SK-N-SH (cell line): ENCODE measurements around the gene CPNE2. TPM values are rescaled to one million over a fixed set of nuclear protein-coding genes. Genes with fewer than 3 reads are reported as not detected.

Source experiments
- CTCF ChIA-PET: fragments of 300-600, 350-600 bp; formaldehyde crosslinking; extraction: SDS; loops from one replicate; lab custom pipeline; 2021; lab: Yijun Ruan, JAX
- POLR2A ChIA-PET: fragments of 350-600 bp; sonication (Branson Sonifier 250); formaldehyde crosslinking; extraction: SDS; loops from one replicate; lab custom pipeline; 2020; ENCODE audit warnings: antibody characterized with exemption, inconsistent platforms; lab: Yijun Ruan, JAX
- DNase-seq: peaks from one replicate; pipeline ENCODE4 v3.0.0; 2012
- H2AFZ ChIP-seq: fragments of 200-600 bp; sonication (generic); 2 replicates; pipeline ENCODE4 v1.8.1; 2016; ENCODE audit warnings: antibody characterized with exemption, mild to moderate bottlenecking, low read depth
- H3F3A ChIP-seq: fragments of 200-600 bp; sonication (generic); replicated peaks from 2 replicates; pipeline ENCODE3; 2016; ENCODE audit warnings: antibody characterized with exemption, mild to moderate bottlenecking; ENCODE audit not compliant: insufficient read depth
- H3K27ac ChIP-seq, 2 experiments: fragments of 200-500 bp in 1 of 2; fragments of 200-600 bp in 1 of 2; sonication (Bioruptor generic) in 1 of 2; sonication (generic), shearing (Covaris generic) in 1 of 2; 2 replicates each; pipeline versions ENCODE4 v1.5.1 to v1.6.1; 2014 to 2016; ENCODE audit warnings: low read depth in 2 of 2, inconsistent platforms in 1 of 2, low read length in 1 of 2, mild to moderate bottlenecking in 1 of 2, mixed read lengths in 1 of 2
- H3K27me3 ChIP-seq: fragments of 200-600 bp; sonication (generic), shearing (Covaris generic); 2 replicates; pipeline ENCODE4 v1.6.1; 2016; ENCODE audit warnings: mixed run types; ENCODE audit not compliant: insufficient read depth
- H3K36me3 ChIP-seq, 2 experiments: fragments of 200-500 bp in 1 of 2; fragments of 200-600 bp in 1 of 2; sonication (Bioruptor generic) in 1 of 2; sonication (generic) in 1 of 2; replicated peaks in 1 of 2; 2 replicates each; pipeline versions ENCODE3 to v1.5.1; 2014 to 2016; ENCODE audit warnings: low read length in 1 of 2, mild to moderate bottlenecking in 1 of 2; ENCODE audit not compliant: insufficient read depth in 2 of 2, control insufficient read depth in 1 of 2
- H3K4me1 ChIP-seq, 2 experiments: fragments of 200-500 bp in 1 of 2; fragments of 200-600 bp in 1 of 2; sonication (Bioruptor generic) in 1 of 2; sonication (generic), shearing (Covaris generic) in 1 of 2; 2 replicates each; pipeline versions ENCODE4 v1.5.1 to v1.6.1; 2014 to 2016; ENCODE audit warnings: low read depth in 1 of 2, low read length in 1 of 2, mixed run types in 1 of 2; ENCODE audit not compliant: insufficient read depth in 2 of 2, control insufficient read depth in 1 of 2
- H3K4me2 ChIP-seq: fragments of 200-600 bp; sonication (generic), shearing (Covaris generic); 2 replicates; pipeline ENCODE4 v1.6.1; 2017; ENCODE audit warnings: mixed run types
- H3K4me3 ChIP-seq, 2 experiments: fragments of 200-500 bp in 1 of 2; fragments of 200-600 bp in 1 of 2; sonication (Bioruptor generic) in 1 of 2; sonication (generic), shearing (Covaris generic) in 1 of 2; 2 replicates each; pipeline versions ENCODE4 v1.5.1 to v1.8.1; 2014 to 2016; ENCODE audit warnings: low read depth in 2 of 2, inconsistent platforms in 1 of 2, low read length in 1 of 2, mild to moderate bottlenecking in 1 of 2, mixed read lengths in 1 of 2, moderate library complexity in 1 of 2
- H3K79me2 ChIP-seq: fragments of 200-600 bp; sonication (generic); 2 replicates; pipeline ENCODE4 v1.8.1; 2017; ENCODE audit warnings: mild to moderate bottlenecking; ENCODE audit not compliant: insufficient read depth
- H3K9ac ChIP-seq: fragments of 200-600 bp; sonication (generic); 2 replicates; pipeline ENCODE4 v1.6.1; 2017; ENCODE audit warnings: mixed run types
- H3K9me2 ChIP-seq: fragments of 200-600 bp; sonication (generic); 2 replicates; pipeline ENCODE4 v1.6.1; 2017; ENCODE audit warnings: mixed run types
- H3K9me3 ChIP-seq: fragments of 200-600 bp; sonication (generic); 2 replicates; pipeline ENCODE4 v1.6.1; 2017; ENCODE audit warnings: mixed run types, mild to moderate bottlenecking, moderate library complexity
- H4K20me1 ChIP-seq: fragments of 200-600 bp; sonication (generic); 2 replicates; pipeline ENCODE4 v1.6.1; 2017; ENCODE audit warnings: mild to moderate bottlenecking, mixed run types; ENCODE audit not compliant: insufficient read depth
- CHD2 ChIP-seq: fragments of 150-350 bp; IDR thresholded peaks from 2 replicates; pipeline ENCODE4 v1.6.1; 2018; ENCODE audit warnings: low read length; ENCODE audit not compliant: partially characterized antibody
- ELF1 ChIP-seq: IDR thresholded peaks from 2 replicates; pipeline ENCODE4 v1.4.0; 2012
- EZH2phosphoT487 ChIP-seq: fragments of 200-600 bp; sonication (generic); IDR thresholded peaks from 2 replicates; pipeline ENCODE4 v1.6.1; 2017; ENCODE audit warnings: low read depth, mixed run types, mild to moderate bottlenecking, antibody characterized with exemption, moderate library complexity, borderline replicate concordance
- FOSL2 ChIP-seq: IDR thresholded peaks from 2 replicates; pipeline ENCODE4 v1.4.0; 2012; ENCODE audit warnings: low read depth, mild to moderate bottlenecking, moderate library complexity, borderline replicate concordance
- FOXM1 ChIP-seq: IDR thresholded peaks from 2 replicates; pipeline ENCODE4 v1.4.0; 2012; ENCODE audit warnings: low read depth, mild to moderate bottlenecking
- GATA2 ChIP-seq: sonication (generic); formaldehyde crosslinking; IDR thresholded peaks from 2 replicates; pipeline ENCODE4 v1.5.0; 2020; ENCODE audit warnings: mild to moderate bottlenecking, missing genetic modification reagents
- IRF3 ChIP-seq: fragments of 150-350 bp; IDR thresholded peaks from 2 replicates; pipeline ENCODE4 v1.6.1; 2016; ENCODE audit warnings: mild to moderate bottlenecking, low read depth, low read length
- JUND ChIP-seq: IDR thresholded peaks from 2 replicates; pipeline ENCODE4 v1.4.0; 2012
- MAX ChIP-seq: IDR thresholded peaks from 2 replicates; pipeline ENCODE4 v1.4.0; 2012; ENCODE audit warnings: low read depth
- NFIC ChIP-seq: IDR thresholded peaks from 2 replicates; pipeline ENCODE4 v1.4.0; 2012; ENCODE audit warnings: borderline replicate concordance
- PBX3 ChIP-seq: IDR thresholded peaks from 2 replicates; pipeline ENCODE4; 2012
- POLR2AphosphoS5 ChIP-seq: IDR thresholded peaks from 2 replicates; pipeline ENCODE4 v1.6.1; 2012; ENCODE audit warnings: low read depth, low read length
- RCOR1 ChIP-seq: fragments of 150-350 bp; IDR thresholded peaks from 2 replicates; pipeline ENCODE4 v1.6.1; 2017; ENCODE audit warnings: antibody characterized with exemption, low read length
- REST ChIP-seq: IDR thresholded peaks from 2 replicates; pipeline ENCODE4 v1.6.1; 2012; ENCODE audit warnings: mild to moderate bottlenecking, low read depth, low read length, moderate library complexity
- RFX5 ChIP-seq: IDR thresholded peaks from 2 replicates; pipeline ENCODE4 v1.6.1; 2012; ENCODE audit warnings: mild to moderate bottlenecking, improper control_type of control experiment, low read length
- TAF1 ChIP-seq: IDR thresholded peaks from 2 replicates; pipeline ENCODE4 v1.6.1; 2012; ENCODE audit warnings: low read depth, mild to moderate bottlenecking, low read length, moderate library complexity, borderline replicate concordance
- USF1 ChIP-seq: IDR thresholded peaks from 2 replicates; pipeline ENCODE4 v1.4.0; 2012; ENCODE audit warnings: low read depth, borderline replicate concordance
- USF2 ChIP-seq: fragments of 150-350 bp; IDR thresholded peaks from 2 replicates; pipeline ENCODE4 v1.6.1; 2017; ENCODE audit warnings: antibody characterized with exemption, low read length, low read depth, borderline replicate concordance
- WGBS: methylation state at CpG from one replicate; pipeline ENCODE4 v1.1.6; 2017; ENCODE audit warnings: low lambda C conversion rate; 5-methylcytosine and 5-hydroxymethylcytosine counted together
- polyA plus RNA-seq, 3 experiments: library from polyadenylated mRNA; depleted of rRNA; stranded (reverse); fragments of >200 nt; gene quantifications; 2 replicates each; pipeline ENCODE4 v1.2.3, GENCODE V29; 2012

The CPNE2 gene
- polyA plus RNA-seq, 1 of the 3 experiments (the other 2 are of a cell fraction): 73.0 TPM

- TF ChIP-seq NFIC (no peak), POLR2AphosphoS5 (no peak), FOSL2 (no peak)
These were observed 19.6 kb upstream of the CPNE2 start (continued) for GRCh38 chr16:57072616-57073275.

GRCh38 chr16:57077714-57078113, 14.7 kb upstream of the CPNE2 start:
- H3K4me3 ChIP-seq: no peak overlapping the region
- H4K20me1 ChIP-seq: no peaks in the 10 kb centered on the region
- peaks cover 0 to 4% of the 10 kb centered on the region in 2 experiments; a peak in 1 of 4 replicates for H3K4me1 ChIP-seq
- H2AFZ ChIP-seq: no peak overlapping the region
- H3K9ac ChIP-seq: no peak overlapping the region
- H3K9me3 ChIP-seq: no peaks in the 10 kb centered on the region
- ChIA-PET CTCF (interaction anchor here (0.8 to 2.4 kb wide), 3 partner anchors 9 to 284 kb away, joined by 3 to 12 read pairs (median 3); partner anchors contain the start of gene CPNE2), POLR2A (no interaction called here)
- H3K79me2 ChIP-seq: no peaks in the 10 kb centered on the region
- H3K27ac ChIP-seq: no peak overlapping the region
- no CpG with 5 or more reads among the region's 7 CpGs for WGBS
- TF ChIP-seq MAX (no peak), PBX3 (no peak), USF2 (no peak), CHD2 (no peak), NFIC (no peak), RFX5 (no peak), USF1 (no peak), GATA2 (no peak), RCOR1 (no peak), FOXM1 (no peak), ELF1 (no peak), EZH2phosphoT487 (no peak), REST (no peak), TAF1 (no peak), JUND (no peak), IRF3 (no peak)
- no peak for DNase-seq
- H3K36me3 ChIP-seq: no peaks in the 10 kb centered on the region
- no peak overlapping the region for H3K4me2 ChIP-seq
- no peaks in the 10 kb centered on the region for H3K27me3 ChIP-seq
- no peaks in the 10 kb centered on the region for H3K9me2 ChIP-seq
- H3F3A ChIP-seq: peaks cover 4% of the 10 kb centered on the region
